22Rv1 (cell line): ENCODE measurements around the gene KIRREL3.

Source experiments
- ZFX ChIP-seq: fragments of 450-650 bp; IDR thresholded peaks from 2 replicates; pipeline ENCODE4 v1.6.1; 2017; ENCODE audit warnings: antibody characterized with exemption, borderline replicate concordance
- TF ChIP-seq, protein P1 (sequence below): fragments of 450-650 bp; IDR thresholded peaks from 2 replicates; pipeline ENCODE4 v1.5.1; 2017; ENCODE audit warnings: mild to moderate bottlenecking

DNA sequence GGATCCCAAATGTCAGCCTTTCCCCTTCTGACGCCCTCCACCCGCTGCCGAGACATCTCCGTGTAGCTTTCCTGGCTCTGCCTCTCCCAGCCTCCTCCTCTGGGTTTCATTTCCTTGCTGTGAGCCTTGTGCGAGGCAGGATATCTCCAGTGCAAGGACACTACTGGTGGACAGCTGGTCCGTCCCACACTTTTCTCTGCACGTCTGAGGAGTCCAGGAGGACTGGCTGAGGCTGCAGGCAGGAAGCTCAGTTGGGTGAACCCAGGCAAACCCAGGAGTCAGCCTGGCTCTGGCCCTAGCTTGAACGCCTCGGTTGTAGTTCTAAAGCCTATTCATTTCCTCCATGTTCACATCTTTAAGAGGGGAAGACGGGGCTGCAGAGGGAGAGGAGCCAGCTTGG lies 499.6 kb downstream of the KIRREL3 start:
- TF ChIP-seq, protein P1, sequence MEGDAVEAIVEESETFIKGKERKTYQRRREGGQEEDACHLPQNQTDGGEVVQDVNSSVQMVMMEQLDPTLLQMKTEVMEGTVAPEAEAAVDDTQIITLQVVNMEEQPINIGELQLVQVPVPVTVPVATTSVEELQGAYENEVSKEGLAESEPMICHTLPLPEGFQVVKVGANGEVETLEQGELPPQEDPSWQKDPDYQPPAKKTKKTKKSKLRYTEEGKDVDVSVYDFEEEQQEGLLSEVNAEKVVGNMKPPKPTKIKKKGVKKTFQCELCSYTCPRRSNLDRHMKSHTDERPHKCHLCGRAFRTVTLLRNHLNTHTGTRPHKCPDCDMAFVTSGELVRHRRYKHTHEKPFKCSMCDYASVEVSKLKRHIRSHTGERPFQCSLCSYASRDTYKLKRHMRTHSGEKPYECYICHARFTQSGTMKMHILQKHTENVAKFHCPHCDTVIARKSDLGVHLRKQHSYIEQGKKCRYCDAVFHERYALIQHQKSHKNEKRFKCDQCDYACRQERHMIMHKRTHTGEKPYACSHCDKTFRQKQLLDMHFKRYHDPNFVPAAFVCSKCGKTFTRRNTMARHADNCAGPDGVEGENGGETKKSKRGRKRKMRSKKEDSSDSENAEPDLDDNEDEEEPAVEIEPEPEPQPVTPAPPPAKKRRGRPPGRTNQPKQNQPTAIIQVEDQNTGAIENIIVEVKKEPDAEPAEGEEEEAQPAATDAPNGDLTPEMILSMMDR: no peak
- no peak for TF ChIP-seq ZFX
